Measurements from ENCODE around the gene DGKD. TPM values are rescaled to one million over a fixed set of nuclear protein-coding genes. Genes with fewer than 3 reads are reported as not detected.

Gene DGKD
- total and polyA plus RNA-seq, 2 donors from 2014 or later = 2.6 to 32.3 TPM

GRCh38 chr2:233336541-233336940 is 17.8 kb upstream of the DGKD start:
- no peak for TF ChIP-seq CTCF (IDR thresholded peaks at IDR 0.05; ENCODE audit: borderline replicate concordance, extremely low read depth, insufficient read depth)
- FAIRE-seq = no peak
- Histone ChIP-seq H3K9me3 (ENCODE audit: control insufficient read depth in 2 of 3, insufficient read depth in 1 of 3, low read length in 3 of 3) (no peaks in the 10 kb centered on the region), H3K27ac (ENCODE audit: low read depth in 2 of 2, low read length in 2 of 2) (no peak overlapping the region), H3K4me3 (ENCODE audit: low read length in 3 of 3) (no peak overlapping the region), H3K27me3 (ENCODE audit: control insufficient read depth, insufficient read depth, low read length) (no peaks in the 10 kb centered on the region), H3K4me1 (ENCODE audit: control insufficient read depth in 2 of 3, insufficient read depth in 2 of 3, low read depth in 1 of 3, low read length in 3 of 3) (no peaks in the 10 kb centered on the region), H3K36me3 (ENCODE audit: control insufficient read depth in 2 of 3, insufficient read depth in 3 of 3, low read length in 3 of 3) (no peaks in the 10 kb centered on the region), H3K9ac (ENCODE audit: low read length in 3 of 3) (no peak overlapping the region)
- intact Hi-C loops (cut with DNase I) = no loop called here
- no peak for DNase-seq

- no peak for TF ChIP-seq CTCF (IDR thresholded peaks at IDR 0.05; ENCODE audit: borderline replicate concordance, extremely low read depth, insufficient read depth)
- Histone ChIP-seq H3K27me3 (ENCODE audit: control insufficient read depth, insufficient read depth, low read length) (no peaks in the 10 kb centered on the region), H3K36me3 (ENCODE audit: control insufficient read depth in 2 of 3, insufficient read depth in 3 of 3, low read length in 3 of 3) (no peaks in the 10 kb centered on the region), H3K4me3 (ENCODE audit: low read length in 3 of 3) (no peak overlapping the region), H3K27ac (ENCODE audit: low read depth in 2 of 2, low read length in 2 of 2) (no peak overlapping the region), H3K9me3 (ENCODE audit: control insufficient read depth in 2 of 3, insufficient read depth in 1 of 3, low read length in 3 of 3) (no peaks in the 10 kb centered on the region), H3K4me1 (ENCODE audit: control insufficient read depth in 2 of 3, insufficient read depth in 2 of 3, low read depth in 1 of 3, low read length in 3 of 3) (no peaks in the 10 kb centered on the region), H3K9ac (ENCODE audit: low read length in 3 of 3) (no peak overlapping the region)
- no peak for DNase-seq
- intact Hi-C loops (cut with DNase I) = no loop called here
- FAIRE-seq = no peak
Observed at GRCh38 chr2:233338046-233338445, 16.2 kb upstream of the DGKD start.

- no peak for TF ChIP-seq CTCF (IDR thresholded peaks at IDR 0.05; ENCODE audit: borderline replicate concordance, extremely low read depth, insufficient read depth)
- Histone ChIP-seq H3K9ac (ENCODE audit: low read length in 3 of 3) (no peak overlapping the region), H3K4me1 (ENCODE audit: control insufficient read depth in 2 of 3, insufficient read depth in 2 of 3, low read depth in 1 of 3, low read length in 3 of 3) (no peaks in the 10 kb centered on the region), H3K9me3 (ENCODE audit: control insufficient read depth in 2 of 3, insufficient read depth in 1 of 3, low read length in 3 of 3) (no peaks in the 10 kb centered on the region), H3K27me3 (ENCODE audit: control insufficient read depth, insufficient read depth, low read length) (no peaks in the 10 kb centered on the region), H3K27ac (ENCODE audit: low read depth in 2 of 2, low read length in 2 of 2) (no peak overlapping the region), H3K4me3 (ENCODE audit: low read length in 3 of 3) (no peak overlapping the region), H3K36me3 (ENCODE audit: control insufficient read depth in 2 of 3, insufficient read depth in 3 of 3, low read length in 3 of 3) (no peaks in the 10 kb centered on the region)
- no peak for FAIRE-seq
- intact Hi-C loops (cut with DNase I) = no loop called here
- DNase-seq = no peak
Observed at GRCh38 chr2:233338812-233339368, 15.4 kb upstream of the DGKD start.

- Histone ChIP-seq H3K27me3 (ENCODE audit: control insufficient read depth, insufficient read depth, low read length) (no peaks in the 10 kb centered on the region), H3K4me1 (ENCODE audit: control insufficient read depth in 2 of 3, insufficient read depth in 2 of 3, low read depth in 1 of 3, low read length in 3 of 3) (no peaks in the 10 kb centered on the region), H3K9me3 (ENCODE audit: control insufficient read depth in 2 of 3, insufficient read depth in 1 of 3, low read length in 3 of 3) (no peaks in the 10 kb centered on the region), H3K4me3 (ENCODE audit: low read length in 3 of 3) (no peak overlapping the region), H3K9ac (ENCODE audit: low read length in 3 of 3) (no peak overlapping the region), H3K36me3 (ENCODE audit: control insufficient read depth in 2 of 3, insufficient read depth in 3 of 3, low read length in 3 of 3) (no peaks in the 10 kb centered on the region), H3K27ac (ENCODE audit: low read depth in 2 of 2, low read length in 2 of 2) (no peak overlapping the region)
- intact Hi-C loops (cut with DNase I) = no loop called here
- no peak for TF ChIP-seq CTCF (IDR thresholded peaks at IDR 0.05; ENCODE audit: borderline replicate concordance, extremely low read depth, insufficient read depth)
- FAIRE-seq = no peak
- no peak for DNase-seq
Observed at GRCh38 chr2:233339427-233339826, 14.9 kb upstream of the DGKD start.

Measured in kidney (tissue), 14 donors.